CD4-positive, CD25-positive, alpha-beta regulatory T cell (primary cell): ENCODE results near the gene FOXL1. TPM values are rescaled to one million over a fixed set of nuclear protein-coding genes. Genes with fewer than 3 reads are reported as not detected.

Experiments
- ATAC-seq, 2 donors: fragments of 150-1000 bp; cut with Tn5 transposase; one replicate each; pipeline ENCODE4 v1.10.0; 2021; ENCODE audit warnings: low read depth in 2 of 2, moderate number of reproducible peaks in 2 of 2, moderate library complexity in 1 of 2
- DNase-seq, 3 donors: peaks; one replicate each; pipeline versions ENCODE4 v3.0.0 to v3.0.0-alpha.2; 2012 to 2022; ENCODE audit warnings: mixed read lengths in 1 of 3
- H3K27ac ChIP-seq: one replicate; pipeline ENCODE4 v1.7.0; 2013; ENCODE audit warnings: mild to moderate bottlenecking, low read length; ENCODE audit not compliant: insufficient read depth, poor library complexity, severe bottlenecking
- H3K27me3 ChIP-seq: one replicate; pipeline ENCODE4 v1.7.0; 2013; ENCODE audit warnings: low read length; ENCODE audit not compliant: control insufficient read depth, insufficient read depth
- H3K36me3 ChIP-seq: one replicate; pipeline ENCODE4 v1.7.0; 2013; ENCODE audit warnings: mild to moderate bottlenecking, low read length, moderate library complexity; ENCODE audit not compliant: control insufficient read depth, insufficient read depth
- H3K4me1 ChIP-seq: 2 replicates; pipeline ENCODE4 v1.7.0; 2013; ENCODE audit warnings: mild to moderate bottlenecking, low read length; ENCODE audit not compliant: insufficient read depth, control insufficient read depth, poor library complexity, severe bottlenecking
- H3K4me3 ChIP-seq: one replicate; pipeline ENCODE4 v1.7.0; 2013; ENCODE audit warnings: low read depth, mild to moderate bottlenecking, low read length, moderate library complexity
- H3K9me3 ChIP-seq, 2 experiments: 1 replicate in 1 of 2; 2 replicates in 1 of 2; pipeline ENCODE4 v1.7.0; 2013; ENCODE audit warnings: low read length in 2 of 2, mild to moderate bottlenecking in 1 of 2, moderate library complexity in 1 of 2; ENCODE audit not compliant: control insufficient read depth in 2 of 2
- H3K27ac Mint-ChIP-seq, 3 donors: one replicate each; pipeline ENCODE4 v1.8.0; 2020 to 2022; ENCODE audit warnings: mild to moderate bottlenecking in 3 of 3, mixed read lengths in 3 of 3, moderate library complexity in 2 of 3
- H3K27me3 Mint-ChIP-seq: one replicate; pipeline ENCODE4 v1.8.0; 2022; ENCODE audit warnings: mild to moderate bottlenecking, mixed read lengths
- H3K36me3 Mint-ChIP-seq: one replicate; pipeline ENCODE4 v1.8.0; 2020; ENCODE audit warnings: mixed read lengths
- H3K4me1 Mint-ChIP-seq, 4 donors: one replicate each; pipeline ENCODE4 v1.8.0; 2020 to 2022; ENCODE audit warnings: mixed read lengths in 4 of 4, mild to moderate bottlenecking in 1 of 4
- H3K4me3 Mint-ChIP-seq, 4 donors: one replicate each; pipeline ENCODE4 v1.8.0; 2020 to 2022; ENCODE audit warnings: mild to moderate bottlenecking in 4 of 4, mixed read lengths in 4 of 4, moderate library complexity in 3 of 4
- H3K9me3 Mint-ChIP-seq, 7 donors: one replicate each; pipeline ENCODE4 v1.8.0; 2020 to 2022; ENCODE audit warnings: mixed read lengths in 7 of 7, mild to moderate bottlenecking in 3 of 7, moderate library complexity in 2 of 7
- polyA plus RNA-seq, 4 donors: library from polyadenylated mRNA; unstranded; fragments of 300-500 nt; fragmentation: Illumina TruSeq; gene quantifications; one replicate each; pipeline ENCODE4 v1.2.3, GENCODE V29; 2021
- total RNA-seq: library from RNA; stranded (reverse); gene quantifications from one replicate; pipeline ENCODE4 v1.2.3, GENCODE V29; 2022

Gene FOXL1
- not detected for total RNA-seq
- not detected for polyA plus RNA-seq

DNA sequence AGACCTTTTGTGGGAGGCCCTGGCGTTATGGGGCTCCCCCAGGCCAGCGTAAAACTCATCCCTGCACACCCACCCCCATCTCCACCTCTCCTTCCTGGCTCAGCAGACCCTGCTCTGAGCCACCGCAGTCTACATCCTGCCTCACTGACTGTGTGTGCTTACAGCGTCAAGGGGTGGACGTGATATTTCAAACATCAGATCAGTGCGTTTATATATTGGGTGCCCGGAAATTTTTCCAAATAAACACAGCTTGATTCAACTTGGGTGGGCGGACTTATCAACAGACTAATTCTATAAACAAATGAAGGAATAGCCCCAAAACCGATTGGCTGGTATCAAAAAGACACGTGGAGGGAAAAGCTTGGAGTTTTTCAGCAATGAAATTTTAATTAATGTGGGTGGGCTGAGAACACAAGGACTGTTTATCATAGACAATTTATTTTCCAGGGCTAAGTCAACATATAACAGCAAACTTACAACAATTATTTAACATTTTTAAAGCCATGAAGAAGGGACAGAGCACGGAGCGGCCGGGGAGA lies at the start of gene FOXL1:
Gene FOXL1 (plus strand): TSS at position 489 of the 539 bp plus-strand sequence. CDS start 175 bp downstream, outside the sequence.
- peak within 1 kb of the TSS in 2 of 4 donors; percentile 29 to 73 for H3K4me3 Mint-ChIP-seq
- Histone ChIP-seq H3K27me3 (peaks cover 9% of the 10 kb centered on the region), H3K9me3 (no peaks in the 10 kb centered on the region), H3K27ac (no peak within 1 kb of the TSS), H3K36me3 (no peaks in the 10 kb centered on the region), H3K4me3 (no peak within 1 kb of the TSS), H3K4me1 (peaks cover 15% of the 10 kb centered on the region)
- H3K4me1 Mint-ChIP-seq = peaks cover 0 to 21% (median 2%) of the 10 kb centered on the region in 4 donors
- ATAC-seq (no peak), DNase-seq (no peak)
- H3K36me3 Mint-ChIP-seq = no peaks in the 10 kb centered on the region
- H3K27me3 Mint-ChIP-seq = peaks cover 75% of the 10 kb centered on the region
- no peak within 1 kb of the TSS for H3K27ac Mint-ChIP-seq
- H3K9me3 Mint-ChIP-seq = peaks cover 0 to 3% (median 0%) of the 10 kb centered on the region in 7 donors

DNA sequence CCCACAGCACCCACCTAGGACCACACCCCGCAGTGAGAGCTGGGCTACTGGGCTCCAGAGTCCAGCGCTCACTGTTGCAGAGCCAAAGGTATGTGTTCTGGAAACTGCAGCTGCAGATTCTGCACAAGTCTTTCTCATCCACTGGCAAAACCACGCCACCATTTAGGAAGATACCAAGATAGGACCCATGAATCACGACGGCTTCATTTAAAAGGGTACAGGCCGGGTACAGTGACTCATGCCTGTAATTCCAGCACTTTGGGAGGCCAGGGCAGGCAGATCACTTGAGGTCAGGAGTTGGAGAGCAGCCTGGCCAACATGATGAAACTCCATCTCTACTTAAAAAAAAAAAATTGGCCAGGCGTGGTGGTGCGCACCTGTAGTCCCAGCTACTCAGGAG lies 49.2 kb upstream of the FOXL1 start:
- Mint-ChIP-seq H3K27me3 (no peaks in the 10 kb centered on the region), H3K36me3 (peaks cover 7% of the 10 kb centered on the region), H3K9me3 (peaks cover 0 to 4% (median 0%) of the 10 kb centered on the region in 7 donors), H3K4me1 (no peaks in the 10 kb centered on the region), H3K4me3 (no peak overlapping the region), H3K27ac (no peak overlapping the region)
- H3K27ac ChIP-seq = no peak overlapping the region
- no peaks in the 10 kb centered on the region for H3K9me3 ChIP-seq
- no peaks in the 10 kb centered on the region for H3K27me3 ChIP-seq
- H3K4me3 ChIP-seq = no peak overlapping the region
- H3K4me1 ChIP-seq = no peaks in the 10 kb centered on the region
- DNase-seq (no peak), ATAC-seq (no peak)
- H3K36me3 ChIP-seq = peaks cover 14% of the 10 kb centered on the region

DNA sequence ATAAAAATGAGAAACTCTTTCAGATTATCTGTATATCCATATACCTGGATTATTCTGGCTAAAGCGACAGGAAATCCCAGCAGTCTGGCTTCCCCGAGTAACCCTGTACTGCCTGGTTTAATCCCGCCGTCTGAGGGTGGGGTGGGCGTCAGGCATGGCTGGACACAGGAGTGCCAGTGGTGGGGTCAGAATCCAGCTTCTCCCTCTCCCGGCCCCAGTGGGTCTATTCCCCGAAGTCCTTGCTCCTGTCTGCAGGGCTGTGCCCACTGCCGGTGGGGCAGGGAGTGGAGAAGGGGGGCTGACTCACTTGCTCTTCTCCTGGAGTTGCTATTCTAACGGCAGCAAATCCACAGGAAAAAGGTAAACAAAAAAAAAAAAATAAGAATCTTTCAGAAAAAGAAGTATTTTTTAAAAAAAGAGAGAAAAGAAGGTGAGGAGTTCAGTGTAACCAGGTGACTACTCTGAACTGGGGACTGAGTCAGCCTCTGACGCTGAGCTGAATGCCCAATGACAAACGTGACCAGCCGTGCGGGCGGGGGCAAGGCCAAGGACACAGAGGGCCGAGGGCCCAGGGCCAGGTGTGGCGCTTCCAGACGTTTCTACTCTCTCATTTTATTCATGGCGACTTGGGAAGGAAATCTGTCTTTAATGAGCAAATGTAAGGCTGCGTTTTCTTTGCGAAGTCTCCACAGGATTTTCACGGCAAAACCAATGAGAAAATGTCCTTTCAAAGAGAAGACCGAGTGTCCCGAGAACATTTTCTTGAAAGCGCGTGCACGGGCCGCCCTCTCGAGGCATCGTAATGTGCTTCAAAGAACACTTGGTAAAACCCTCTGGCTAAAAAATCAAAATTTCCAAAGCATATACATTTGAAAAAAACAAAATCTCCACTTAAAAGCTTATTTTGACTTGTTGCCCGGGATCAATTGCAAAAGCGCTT lies 47.8 kb upstream of the FOXL1 start:
- Histone ChIP-seq H3K4me1 (no peaks in the 10 kb centered on the region), H3K9me3 (no peaks in the 10 kb centered on the region), H3K27ac (no peak overlapping the region), H3K4me3 (no peak overlapping the region), H3K27me3 (no peaks in the 10 kb centered on the region), H3K36me3 (peaks cover 14% of the 10 kb centered on the region)
- no peaks in the 10 kb centered on the region for H3K4me1 Mint-ChIP-seq
- ATAC-seq (no peak), DNase-seq (no peak)
- H3K9me3 Mint-ChIP-seq = peaks cover 0 to 4% (median 0%) of the 10 kb centered on the region in 7 donors
- no peaks in the 10 kb centered on the region for H3K27me3 Mint-ChIP-seq
- no peak overlapping the region for H3K4me3 Mint-ChIP-seq
- H3K27ac Mint-ChIP-seq = no peak overlapping the region
- peaks cover 7% of the 10 kb centered on the region for H3K36me3 Mint-ChIP-seq

DNA sequence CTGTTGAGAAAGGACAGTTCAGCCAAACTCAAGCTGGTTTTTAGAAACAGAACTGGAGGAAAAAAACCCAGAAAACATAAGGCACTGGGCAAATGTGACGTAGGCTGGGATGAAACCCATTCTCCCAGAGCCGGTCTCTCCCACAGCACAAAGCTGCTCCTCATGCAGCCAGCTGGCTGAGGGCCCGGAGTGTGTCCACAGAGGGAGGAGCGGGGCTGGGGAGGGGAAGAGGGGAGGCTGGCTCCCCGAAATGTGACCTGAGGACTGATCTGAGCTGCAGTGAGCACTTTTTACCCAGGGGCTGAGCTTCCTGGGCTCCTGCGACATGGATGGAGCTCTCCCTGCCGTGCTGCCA lies 47.2 kb upstream of the FOXL1 start:
- H3K9me3 ChIP-seq = no peaks in the 10 kb centered on the region
- Mint-ChIP-seq H3K36me3 (peaks cover 7% of the 10 kb centered on the region), H3K9me3 (peaks cover 0 to 4% (median 0%) of the 10 kb centered on the region in 7 donors), H3K27ac (no peak overlapping the region), H3K4me3 (no peak overlapping the region), H3K27me3 (no peaks in the 10 kb centered on the region), H3K4me1 (no peaks in the 10 kb centered on the region)
- H3K4me3 ChIP-seq = no peak overlapping the region
- H3K4me1 ChIP-seq = no peaks in the 10 kb centered on the region
- H3K27ac ChIP-seq = no peak overlapping the region
- no peak for DNase-seq
- ATAC-seq = no peak
- peaks cover 18% of the 10 kb centered on the region for H3K36me3 ChIP-seq
- no peaks in the 10 kb centered on the region for H3K27me3 ChIP-seq

DNA sequence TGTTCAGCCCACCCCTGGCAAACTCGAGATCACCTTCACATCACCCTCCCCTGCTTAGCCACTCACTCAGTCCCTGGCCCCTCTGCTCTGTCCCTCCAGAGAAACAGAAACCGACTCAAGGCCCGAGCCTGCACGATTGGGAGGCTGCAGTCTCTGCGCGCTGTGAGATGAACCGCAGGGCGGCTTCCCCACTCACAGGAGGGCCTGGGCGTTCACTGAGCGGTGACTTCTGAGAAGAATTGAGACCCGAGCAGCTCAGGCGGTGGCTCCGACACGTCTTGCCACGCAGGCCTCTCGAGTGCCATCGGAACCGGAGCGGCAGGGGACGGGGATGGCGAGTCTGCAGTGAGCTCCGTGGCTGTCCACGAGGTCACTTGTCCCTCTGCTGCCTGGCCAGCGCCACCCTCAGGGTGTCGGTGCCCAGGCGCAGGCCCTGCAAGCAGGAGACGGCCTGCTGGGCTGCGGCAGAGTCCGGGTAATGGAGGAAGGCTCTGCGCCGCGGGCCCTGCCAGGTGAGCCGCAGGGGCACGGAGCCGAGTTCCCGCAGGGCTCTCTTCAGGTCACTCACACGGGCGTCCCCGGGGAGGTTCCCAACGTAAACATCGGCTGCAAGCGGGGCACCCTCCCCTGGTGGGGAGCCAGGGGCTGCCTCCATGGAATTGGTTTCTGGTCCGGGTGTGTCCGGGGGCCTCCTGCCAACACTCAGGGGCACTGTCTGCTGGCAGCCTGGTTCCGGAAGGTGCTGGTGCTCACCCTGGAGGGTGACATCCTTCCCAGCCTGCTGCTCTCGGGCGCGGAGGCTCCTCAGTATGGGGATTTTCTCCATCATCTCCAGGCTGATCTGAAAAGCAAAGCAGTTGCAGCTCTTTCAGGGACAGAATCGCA lies 46.5 kb upstream of the FOXL1 start:
- no peak for DNase-seq
- H3K9me3 ChIP-seq = no peaks in the 10 kb centered on the region
- H3K36me3 Mint-ChIP-seq = peaks cover 10% of the 10 kb centered on the region
- H3K4me3 ChIP-seq = no peak overlapping the region
- no peak overlapping the region for H3K27ac Mint-ChIP-seq
- H3K27ac ChIP-seq = no peak overlapping the region
- H3K27me3 ChIP-seq = no peaks in the 10 kb centered on the region
- no peaks in the 10 kb centered on the region for H3K4me1 ChIP-seq
- peaks cover 23% of the 10 kb centered on the region for H3K36me3 ChIP-seq
- H3K4me1 Mint-ChIP-seq = no peaks in the 10 kb centered on the region
- no peaks in the 10 kb centered on the region for H3K27me3 Mint-ChIP-seq
- H3K4me3 Mint-ChIP-seq = no peak overlapping the region
- H3K9me3 Mint-ChIP-seq = peaks cover 0 to 4% (median 0%) of the 10 kb centered on the region in 7 donors
- no peak for ATAC-seq

DNA sequence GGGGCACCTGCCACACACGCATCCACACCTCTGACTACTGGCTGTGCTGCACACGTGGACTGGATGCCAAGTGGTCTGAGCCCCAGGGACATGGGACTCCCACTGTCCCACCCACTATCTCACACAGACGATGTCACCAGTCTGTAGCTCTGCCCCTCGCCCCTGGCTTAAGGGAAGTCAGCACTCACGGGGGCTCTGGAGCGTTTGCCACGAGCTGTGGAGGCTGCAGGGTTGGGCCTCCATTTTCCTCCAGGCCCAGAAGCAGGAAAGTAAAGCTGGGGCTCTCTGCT lies 45.9 kb upstream of the FOXL1 start:
- H3K4me1 Mint-ChIP-seq = no peaks in the 10 kb centered on the region

DNA sequence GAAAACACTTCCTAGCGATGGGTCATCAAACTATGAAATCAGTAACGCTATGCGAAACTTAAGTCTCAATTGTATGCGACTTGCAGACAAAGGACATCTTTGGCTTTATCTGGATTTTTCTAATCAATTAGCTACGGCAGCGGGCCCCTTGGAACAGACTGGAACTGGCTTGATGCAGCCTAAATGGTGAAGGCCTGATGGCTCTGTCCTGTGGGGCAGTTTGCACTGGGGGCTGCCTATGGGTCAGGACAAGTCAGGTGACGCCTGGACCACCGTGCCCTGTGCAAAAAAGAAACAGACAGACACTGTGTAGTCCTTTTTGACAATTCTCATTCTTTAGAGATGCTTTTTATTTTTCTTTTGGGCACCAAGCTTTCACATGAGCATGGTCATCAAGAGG lies 45.3 kb upstream of the FOXL1 start:
- Mint-ChIP-seq H3K4me1 (no peaks in the 10 kb centered on the region), H3K4me3 (no peak overlapping the region), H3K27me3 (no peaks in the 10 kb centered on the region), H3K27ac (no peak overlapping the region), H3K9me3 (peaks cover 0 to 3% (median 0%) of the 10 kb centered on the region in 7 donors), H3K36me3 (peaks cover 6% of the 10 kb centered on the region)
- no peaks in the 10 kb centered on the region for H3K4me1 ChIP-seq
- no peaks in the 10 kb centered on the region for H3K9me3 ChIP-seq
- no peak for DNase-seq
- no peak overlapping the region for H3K4me3 ChIP-seq
- ATAC-seq = no peak
- peaks cover 30% of the 10 kb centered on the region for H3K36me3 ChIP-seq
- H3K27ac ChIP-seq = no peak overlapping the region
- no peaks in the 10 kb centered on the region for H3K27me3 ChIP-seq

More for the DNA sequence above, 45.9 kb upstream of the FOXL1 start:
- no peak overlapping the region for H3K27ac Mint-ChIP-seq
- peaks cover 0 to 4% (median 0%) of the 10 kb centered on the region in 7 donors for H3K9me3 Mint-ChIP-seq
- Histone ChIP-seq H3K4me1 (no peaks in the 10 kb centered on the region), H3K27me3 (no peaks in the 10 kb centered on the region), H3K27ac (no peak overlapping the region), H3K9me3 (no peaks in the 10 kb centered on the region), H3K4me3 (no peak overlapping the region), H3K36me3 (peaks cover 24% of the 10 kb centered on the region)
- ATAC-seq (no peak), DNase-seq (no peak)
- peaks cover 9% of the 10 kb centered on the region for H3K36me3 Mint-ChIP-seq
- no peaks in the 10 kb centered on the region for H3K27me3 Mint-ChIP-seq
- H3K4me3 Mint-ChIP-seq = no peak overlapping the region
